HepG2 (cell line): ENCODE measurements around the gene DCC.

Experiments
- EHMT2 ChIP-seq: fragments of 200-600 bp; sonication (generic); IDR thresholded peaks from 2 replicates; pipeline ENCODE4 v1.7.0; 2017; ENCODE audit warnings: antibody characterized with exemption, low read depth, low read length, borderline replicate concordance
- EP300 ChIP-seq, 3 experiments: sonication (generic) in 1 of 3; formaldehyde crosslinking in 1 of 3; IDR thresholded peaks; 2 replicates each; pipeline versions ENCODE4 v1.5.1 to v1.6.1; 2011 to 2020; ENCODE audit warnings: low read depth in 2 of 3, low read length in 2 of 3, borderline replicate concordance in 1 of 3, improper control_type of control experiment in 1 of 3, mild to moderate bottlenecking in 1 of 3, missing genetic modification reagents in 1 of 3, moderate library complexity in 1 of 3
- ESRRA ChIP-seq: sonication (generic); formaldehyde crosslinking; IDR thresholded peaks from 2 replicates; pipeline ENCODE4 v1.5.1; 2020; ENCODE audit warnings: mild to moderate bottlenecking, low read depth, missing genetic modification reagents
- GLI4 ChIP-seq: sonication (generic); formaldehyde crosslinking; IDR thresholded peaks from 2 replicates; pipeline ENCODE4 v1.5.1; 2020; ENCODE audit warnings: missing genetic modification reagents, mild to moderate bottlenecking, moderate library complexity, borderline replicate concordance
- MAFK ChIP-seq, 2 experiments: IDR thresholded peaks in 1 of 2; conservative IDR thresholded peaks in 1 of 2; 2 replicates each; pipeline ENCODE4 v1.6.1; 2011; ENCODE audit warnings: improper control_type of control experiment in 2 of 2, low read length in 2 of 2
- NFIB ChIP-seq: sonication (generic); formaldehyde crosslinking; IDR thresholded peaks from 2 replicates; pipeline ENCODE4 v1.9.0; 2021; ENCODE audit warnings: missing genetic modification reagents, mild to moderate bottlenecking, borderline replicate concordance
- NR2F1 ChIP-seq, 2 experiments: fragments of 450-650 bp in 1 of 2; formaldehyde crosslinking in 1 of 2; IDR thresholded peaks; 2 replicates each; pipeline versions ENCODE4 v1.5.0 to v1.6.1; 2016 to 2020; ENCODE audit warnings: mild to moderate bottlenecking in 1 of 2, missing compliant biosample characterization in 1 of 2, missing genetic modification reagents in 1 of 2, moderate library complexity in 1 of 2
- PAX8 ChIP-seq: sonication (generic); formaldehyde crosslinking; IDR thresholded peaks from 2 replicates; pipeline ENCODE4 v1.8.0; 2022; ENCODE audit warnings: mild to moderate bottlenecking, missing genetic modification reagents, borderline replicate concordance
- POLR2AphosphoS5 ChIP-seq: IDR thresholded peaks from 2 replicates; pipeline ENCODE4 v1.6.1; 2012; ENCODE audit warnings: low read depth, low read length
- TF ChIP-seq, protein P1 (sequence below): sonication (generic); formaldehyde crosslinking; IDR thresholded peaks from 2 replicates; pipeline ENCODE4 v1.9.0; 2022; ENCODE audit warnings: missing genetic modification reagents, mild to moderate bottlenecking, borderline replicate concordance
- TF ChIP-seq, protein P2 (sequence below): sonication (generic); formaldehyde crosslinking; IDR thresholded peaks from 2 replicates; pipeline ENCODE4 v1.5.0; 2020; ENCODE audit warnings: mild to moderate bottlenecking, missing genetic modification reagents, moderate library complexity
- TF ChIP-seq, protein P3 (sequence below), 2 experiments: sonication (generic) in 1 of 2; formaldehyde crosslinking in 1 of 2; IDR thresholded peaks; 2 replicates each; pipeline versions ENCODE4 v1.4.0 to v1.6.1; 2018 to 2020; ENCODE audit warnings: missing genetic modification reagents in 2 of 2, borderline replicate concordance in 1 of 2, low read depth in 1 of 2, mild to moderate bottlenecking in 1 of 2, missing biosample characterization in 1 of 2
- TF ChIP-seq, protein P4 (sequence below): sonication (generic); formaldehyde crosslinking; IDR thresholded peaks from 2 replicates; pipeline ENCODE4 v1.8.1; 2023; ENCODE audit warnings: mild to moderate bottlenecking, missing genetic modification reagents

DNA sequence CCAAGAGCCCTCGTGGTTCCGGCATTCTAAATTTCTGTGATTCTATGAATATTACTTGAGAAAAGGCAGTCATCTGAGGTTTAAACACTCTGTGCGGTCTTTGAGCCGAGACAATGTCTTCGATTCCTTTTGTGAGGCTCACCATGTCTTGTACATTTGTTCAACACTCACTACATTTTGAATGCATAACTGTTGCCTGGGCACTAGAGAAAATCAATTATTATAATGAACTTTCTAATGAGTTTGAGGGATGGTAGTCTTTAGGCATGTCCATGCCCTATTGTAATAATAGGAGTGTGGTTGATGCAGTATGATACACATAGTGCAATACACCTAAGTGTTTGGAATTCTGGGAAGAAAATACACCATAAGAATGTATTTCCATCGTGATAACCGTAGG is 1181.1 kb downstream of the DCC start:
- TF ChIP-seq NFIB (CRISPR knock-in tag) (no peak), GLI4 (CRISPR knock-in tag) (no peak), ESRRA (CRISPR knock-in tag) (no peak), PAX8 (no peak), EP300 (IDR thresholded peaks at IDR 0.05; ENCODE audit: low read depth in 2 of 2, low read length in 2 of 2) (no peak), EP300 (CRISPR knock-in tag; IDR thresholded peaks at IDR 0.05; ENCODE audit: borderline replicate concordance) (no peak), EHMT2 (no peak), MAFK (conservative IDR thresholded peaks at IDR 0.05 in 1 of 2, IDR thresholded peaks at IDR 0.05 in 1 of 2; ENCODE audit: low read length in 2 of 2) (no peak), POLR2AphosphoS5 (no peak), NR2F1 (CRISPR knock-in tag; IDR thresholded peaks at IDR 0.05) (no peak)
- TF ChIP-seq, protein P1, sequence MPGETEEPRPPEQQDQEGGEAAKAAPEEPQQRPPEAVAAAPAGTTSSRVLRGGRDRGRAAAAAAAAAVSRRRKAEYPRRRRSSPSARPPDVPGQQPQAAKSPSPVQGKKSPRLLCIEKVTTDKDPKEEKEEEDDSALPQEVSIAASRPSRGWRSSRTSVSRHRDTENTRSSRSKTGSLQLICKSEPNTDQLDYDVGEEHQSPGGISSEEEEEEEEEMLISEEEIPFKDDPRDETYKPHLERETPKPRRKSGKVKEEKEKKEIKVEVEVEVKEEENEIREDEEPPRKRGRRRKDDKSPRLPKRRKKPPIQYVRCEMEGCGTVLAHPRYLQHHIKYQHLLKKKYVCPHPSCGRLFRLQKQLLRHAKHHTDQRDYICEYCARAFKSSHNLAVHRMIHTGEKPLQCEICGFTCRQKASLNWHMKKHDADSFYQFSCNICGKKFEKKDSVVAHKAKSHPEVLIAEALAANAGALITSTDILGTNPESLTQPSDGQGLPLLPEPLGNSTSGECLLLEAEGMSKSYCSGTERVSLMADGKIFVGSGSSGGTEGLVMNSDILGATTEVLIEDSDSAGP (CRISPR knock-in tag): no peak
- TF ChIP-seq, protein P2, sequence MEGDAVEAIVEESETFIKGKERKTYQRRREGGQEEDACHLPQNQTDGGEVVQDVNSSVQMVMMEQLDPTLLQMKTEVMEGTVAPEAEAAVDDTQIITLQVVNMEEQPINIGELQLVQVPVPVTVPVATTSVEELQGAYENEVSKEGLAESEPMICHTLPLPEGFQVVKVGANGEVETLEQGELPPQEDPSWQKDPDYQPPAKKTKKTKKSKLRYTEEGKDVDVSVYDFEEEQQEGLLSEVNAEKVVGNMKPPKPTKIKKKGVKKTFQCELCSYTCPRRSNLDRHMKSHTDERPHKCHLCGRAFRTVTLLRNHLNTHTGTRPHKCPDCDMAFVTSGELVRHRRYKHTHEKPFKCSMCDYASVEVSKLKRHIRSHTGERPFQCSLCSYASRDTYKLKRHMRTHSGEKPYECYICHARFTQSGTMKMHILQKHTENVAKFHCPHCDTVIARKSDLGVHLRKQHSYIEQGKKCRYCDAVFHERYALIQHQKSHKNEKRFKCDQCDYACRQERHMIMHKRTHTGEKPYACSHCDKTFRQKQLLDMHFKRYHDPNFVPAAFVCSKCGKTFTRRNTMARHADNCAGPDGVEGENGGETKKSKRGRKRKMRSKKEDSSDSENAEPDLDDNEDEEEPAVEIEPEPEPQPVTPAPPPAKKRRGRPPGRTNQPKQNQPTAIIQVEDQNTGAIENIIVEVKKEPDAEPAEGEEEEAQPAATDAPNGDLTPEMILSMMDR: no peak
- TF ChIP-seq, protein P3, sequence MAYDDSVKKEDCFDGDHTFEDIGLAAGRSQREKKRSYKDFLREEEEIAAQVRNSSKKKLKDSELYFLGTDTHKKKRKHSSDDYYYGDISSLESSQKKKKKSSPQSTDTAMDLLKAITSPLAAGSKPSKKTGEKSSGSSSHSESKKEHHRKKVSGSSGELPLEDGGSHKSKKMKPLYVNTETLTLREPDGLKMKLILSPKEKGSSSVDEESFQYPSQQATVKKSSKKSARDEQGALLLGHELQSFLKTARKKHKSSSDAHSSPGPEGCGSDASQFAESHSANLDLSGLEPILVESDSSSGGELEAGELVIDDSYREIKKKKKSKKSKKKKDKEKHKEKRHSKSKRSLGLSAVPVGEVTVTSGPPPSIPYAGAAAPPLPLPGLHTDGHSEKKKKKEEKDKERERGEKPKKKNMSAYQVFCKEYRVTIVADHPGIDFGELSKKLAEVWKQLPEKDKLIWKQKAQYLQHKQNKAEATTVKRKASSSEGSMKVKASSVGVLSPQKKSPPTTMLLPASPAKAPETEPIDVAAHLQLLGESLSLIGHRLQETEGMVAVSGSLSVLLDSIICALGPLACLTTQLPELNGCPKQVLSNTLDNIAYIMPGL (CRISPR knock-in tag; IDR thresholded peaks at IDR 0.05; ENCODE audit: borderline replicate concordance in 1 of 2, low read depth in 1 of 2): no peak
- TF ChIP-seq, protein P4, sequence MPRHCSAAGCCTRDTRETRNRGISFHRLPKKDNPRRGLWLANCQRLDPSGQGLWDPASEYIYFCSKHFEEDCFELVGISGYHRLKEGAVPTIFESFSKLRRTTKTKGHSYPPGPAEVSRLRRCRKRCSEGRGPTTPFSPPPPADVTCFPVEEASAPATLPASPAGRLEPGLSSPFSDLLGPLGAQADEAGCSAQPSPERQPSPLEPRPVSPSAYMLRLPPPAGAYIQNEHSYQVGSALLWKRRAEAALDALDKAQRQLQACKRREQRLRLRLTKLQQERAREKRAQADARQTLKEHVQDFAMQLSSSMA: no peak
